ENCODE results near the gene CAMSAP1. TPM values are rescaled to one million over a fixed set of nuclear protein-coding genes. Genes with fewer than 3 reads are reported as not detected.

Gene CAMSAP1
- total RNA-seq, 1 donor from 2014 or later = 34.8 TPM

- H4K20me1 ChIP-seq (ENCODE audit: insufficient read depth, low read length) = peaks cover 24% of the 10 kb centered on the region
- H3K9me3 Mint-ChIP-seq (ENCODE audit: unreplicated experiment) = no peaks in the 10 kb centered on the region
- DNase-seq (ENCODE audit: low read depth) (no peak), FAIRE-seq (no peak)
- no peaks in the 10 kb centered on the region for H3K27me3 ChIP-seq (ENCODE audit: insufficient read depth, low read length)
- H3K4me3 ChIP-seq (ENCODE audit: insufficient read depth, low read depth, low read length) = no peak overlapping the region
- H3K9me3 ChIP-seq (ENCODE audit: insufficient read depth, low read depth, low read length) = no peaks in the 10 kb centered on the region
- H3K27ac Mint-ChIP-seq (ENCODE audit: unreplicated experiment) = no peak overlapping the region
- H3K27ac ChIP-seq (ENCODE audit: low read depth, low read length) = no peak overlapping the region
- peaks cover 23% of the 10 kb centered on the region for H3K36me3 Mint-ChIP-seq (ENCODE audit: low read depth, unreplicated experiment)
- H3K4me3 Mint-ChIP-seq (ENCODE audit: unreplicated experiment) = no peak overlapping the region
- H3K79me2 ChIP-seq (ENCODE audit: insufficient read depth, low read length) = peaks cover 11% of the 10 kb centered on the region
- peaks cover 4% of the 10 kb centered on the region for H3K4me1 Mint-ChIP-seq (ENCODE audit: low read depth, unreplicated experiment)
- H3K4me2 ChIP-seq (ENCODE audit: low read length) = no peak overlapping the region
- H3K9ac ChIP-seq (ENCODE audit: low read length) = no peak overlapping the region
- peaks cover 25% of the 10 kb centered on the region for H3K36me3 ChIP-seq (ENCODE audit: insufficient read depth, low read length)
- H3K27me3 Mint-ChIP-seq (ENCODE audit: low read depth, unreplicated experiment) = no peaks in the 10 kb centered on the region
- no peaks in the 10 kb centered on the region for H3K4me1 ChIP-seq (ENCODE audit: insufficient read depth, low read length)
- H2AFZ ChIP-seq (ENCODE audit: low read depth, low read length) = no peak overlapping the region
- TF ChIP-seq CTCF (IDR thresholded peaks at IDR 0.05; ENCODE audit: insufficient read depth, low read depth, low read length) = no peak
- TF ChIP-seq EZH2 (IDR thresholded peaks at IDR 0.05; ENCODE audit: insufficient read depth, low read length) = no peak
These were observed 86.2 kb downstream of the CAMSAP1 start for GRCh38 chr9:135821116-135821515.

GRCh38 chr9:135820661-135821060 lies 86.7 kb downstream of the CAMSAP1 start:
- Histone ChIP-seq H3K4me2 (ENCODE audit: low read length) (no peak overlapping the region), H4K20me1 (ENCODE audit: insufficient read depth, low read length) (peaks cover 23% of the 10 kb centered on the region), H2AFZ (ENCODE audit: low read depth, low read length) (no peak overlapping the region), H3K4me1 (ENCODE audit: insufficient read depth, low read length) (no peaks in the 10 kb centered on the region), H3K36me3 (ENCODE audit: insufficient read depth, low read length) (peaks cover 25% of the 10 kb centered on the region), H3K27me3 (ENCODE audit: insufficient read depth, low read length) (no peaks in the 10 kb centered on the region), H3K27ac (ENCODE audit: low read depth, low read length) (no peak overlapping the region), H3K9ac (ENCODE audit: low read length) (no peak overlapping the region), H3K9me3 (ENCODE audit: insufficient read depth, low read depth, low read length) (no peaks in the 10 kb centered on the region), H3K79me2 (ENCODE audit: insufficient read depth, low read length) (peaks cover 6% of the 10 kb centered on the region), H3K4me3 (ENCODE audit: insufficient read depth, low read depth, low read length) (no peak overlapping the region)
- TF ChIP-seq EZH2 (IDR thresholded peaks at IDR 0.05; ENCODE audit: insufficient read depth, low read length) = no peak
- no peak for TF ChIP-seq CTCF (IDR thresholded peaks at IDR 0.05; ENCODE audit: insufficient read depth, low read depth, low read length)
- H3K4me1 Mint-ChIP-seq (ENCODE audit: low read depth, unreplicated experiment) = peaks cover 4% of the 10 kb centered on the region
- H3K36me3 Mint-ChIP-seq (ENCODE audit: low read depth, unreplicated experiment) = peaks cover 23% of the 10 kb centered on the region
- H3K27ac Mint-ChIP-seq (ENCODE audit: unreplicated experiment) = no peak overlapping the region
- FAIRE-seq = no peak
- H3K9me3 Mint-ChIP-seq (ENCODE audit: unreplicated experiment) = no peaks in the 10 kb centered on the region
- no peak overlapping the region for H3K4me3 Mint-ChIP-seq (ENCODE audit: unreplicated experiment)
- no peaks in the 10 kb centered on the region for H3K27me3 Mint-ChIP-seq (ENCODE audit: low read depth, unreplicated experiment)
- DNase-seq (ENCODE audit: low read depth) = no peak

GRCh38 chr9:135819905-135820304 lies 87.4 kb downstream of the CAMSAP1 start:
- DNase-seq (ENCODE audit: low read depth) (no peak), FAIRE-seq (no peak)
- peaks cover 19% of the 10 kb centered on the region for H4K20me1 ChIP-seq (ENCODE audit: insufficient read depth, low read length)
- no peaks in the 10 kb centered on the region for H3K27me3 ChIP-seq (ENCODE audit: insufficient read depth, low read length)
- no peaks in the 10 kb centered on the region for H3K27me3 Mint-ChIP-seq (ENCODE audit: low read depth, unreplicated experiment)
- H3K4me3 ChIP-seq (ENCODE audit: insufficient read depth, low read depth, low read length) = no peak overlapping the region
- peaks cover 2% of the 10 kb centered on the region for H3K4me1 Mint-ChIP-seq (ENCODE audit: low read depth, unreplicated experiment)
- TF ChIP-seq CTCF (IDR thresholded peaks at IDR 0.05; ENCODE audit: insufficient read depth, low read depth, low read length) (no peak), EZH2 (IDR thresholded peaks at IDR 0.05; ENCODE audit: insufficient read depth, low read length) (no peak)
- H3K36me3 Mint-ChIP-seq (ENCODE audit: low read depth, unreplicated experiment) = peaks cover 25% of the 10 kb centered on the region
- no peaks in the 10 kb centered on the region for H3K9me3 ChIP-seq (ENCODE audit: insufficient read depth, low read depth, low read length)
- no peak overlapping the region for H3K4me3 Mint-ChIP-seq (ENCODE audit: unreplicated experiment)
- H3K36me3 ChIP-seq (ENCODE audit: insufficient read depth, low read length) = peaks cover 25% of the 10 kb centered on the region
- H3K4me1 ChIP-seq (ENCODE audit: insufficient read depth, low read length) = no peaks in the 10 kb centered on the region
- no peak overlapping the region for H3K4me2 ChIP-seq (ENCODE audit: low read length)
- H3K79me2 ChIP-seq (ENCODE audit: insufficient read depth, low read length) = peaks cover 3% of the 10 kb centered on the region
- H3K9me3 Mint-ChIP-seq (ENCODE audit: unreplicated experiment) = no peaks in the 10 kb centered on the region
- no peak overlapping the region for H3K9ac ChIP-seq (ENCODE audit: low read length)
- no peak overlapping the region for H3K27ac Mint-ChIP-seq (ENCODE audit: unreplicated experiment)
- no peak overlapping the region for H2AFZ ChIP-seq (ENCODE audit: low read depth, low read length)
- no peak overlapping the region for H3K27ac ChIP-seq (ENCODE audit: low read depth, low read length)
